HCT116 (cell line): Measurements from ENCODE around the gene ITGBL1.

Experiments used
- EZH2phosphoT487 ChIP-seq: fragments of 200-600 bp; IDR thresholded peaks from 2 replicates; pipeline ENCODE4 v1.6.1; 2018; ENCODE audit warnings: antibody characterized with exemption, borderline replicate concordance
- POLR2AphosphoS5 ChIP-seq: IDR thresholded peaks from 2 replicates; pipeline ENCODE4 v1.6.1; 2011; ENCODE audit warnings: mild to moderate bottlenecking, low read depth, low read length, moderate library complexity
- TF ChIP-seq, protein P1 (sequence below), 3 experiments: fragments of 200-600 bp in 1 of 3; sonication (generic) in 1 of 3; IDR thresholded peaks in 2 of 3; conservative IDR thresholded peaks in 1 of 3; 2 replicates each; pipeline ENCODE4 v1.5.1; 2012 to 2017; ENCODE audit warnings: low read depth in 2 of 3, low read length in 2 of 3, antibody characterized with exemption in 1 of 3, borderline replicate concordance in 1 of 3, control low read depth in 1 of 3, mild to moderate bottlenecking in 1 of 3, mixed read lengths in 1 of 3, mixed run types in 1 of 3, moderate library complexity in 1 of 3; ENCODE audit not compliant: insufficient read depth in 1 of 3

- TF ChIP-seq POLR2AphosphoS5 = no peak
- no peak for TF ChIP-seq EZH2phosphoT487
- TF ChIP-seq, protein P1, sequence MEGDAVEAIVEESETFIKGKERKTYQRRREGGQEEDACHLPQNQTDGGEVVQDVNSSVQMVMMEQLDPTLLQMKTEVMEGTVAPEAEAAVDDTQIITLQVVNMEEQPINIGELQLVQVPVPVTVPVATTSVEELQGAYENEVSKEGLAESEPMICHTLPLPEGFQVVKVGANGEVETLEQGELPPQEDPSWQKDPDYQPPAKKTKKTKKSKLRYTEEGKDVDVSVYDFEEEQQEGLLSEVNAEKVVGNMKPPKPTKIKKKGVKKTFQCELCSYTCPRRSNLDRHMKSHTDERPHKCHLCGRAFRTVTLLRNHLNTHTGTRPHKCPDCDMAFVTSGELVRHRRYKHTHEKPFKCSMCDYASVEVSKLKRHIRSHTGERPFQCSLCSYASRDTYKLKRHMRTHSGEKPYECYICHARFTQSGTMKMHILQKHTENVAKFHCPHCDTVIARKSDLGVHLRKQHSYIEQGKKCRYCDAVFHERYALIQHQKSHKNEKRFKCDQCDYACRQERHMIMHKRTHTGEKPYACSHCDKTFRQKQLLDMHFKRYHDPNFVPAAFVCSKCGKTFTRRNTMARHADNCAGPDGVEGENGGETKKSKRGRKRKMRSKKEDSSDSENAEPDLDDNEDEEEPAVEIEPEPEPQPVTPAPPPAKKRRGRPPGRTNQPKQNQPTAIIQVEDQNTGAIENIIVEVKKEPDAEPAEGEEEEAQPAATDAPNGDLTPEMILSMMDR (IDR thresholded peaks at IDR 0.05 in 2 of 3, conservative IDR thresholded peaks at IDR 0.05 in 1 of 3; ENCODE audit: borderline replicate concordance in 1 of 3, insufficient read depth in 1 of 3, low read depth in 2 of 3, low read length in 2 of 3) = no peak
Observed at GRCh38 chr13:101649488-101650126, 197.1 kb downstream of the ITGBL1 start.
